Gastroesophageal sphincter (tissue), 3 donors: ENCODE measurements around the gene ILF3.

ENCODE experiments used
- EP300 ChIP-seq: sonication (generic); formaldehyde crosslinking; IDR thresholded peaks from one replicate; pipeline ENCODE4 v1.6.1; 2017; ENCODE audit warnings: antibody characterized with exemption, mild to moderate bottlenecking
- POLR2A ChIP-seq, 2 donors: fragments of 450-650 bp; IDR thresholded peaks; one replicate each; pipeline ENCODE4 v1.6.1; 2017; ENCODE audit warnings: antibody characterized with exemption in 2 of 2, mild to moderate bottlenecking in 2 of 2, moderate library complexity in 1 of 2
- POLR2AphosphoS5 ChIP-seq: sonication (generic); formaldehyde crosslinking; IDR thresholded peaks from one replicate; pipeline ENCODE4 v1.6.1; 2017; ENCODE audit warnings: antibody characterized with exemption
- TF ChIP-seq, protein P1 (sequence below), 4 experiments: fragments of 200-600 bp in 2 of 4; fragments of 450-650 bp in 2 of 4; sonication (generic) in 1 of 4; IDR thresholded peaks; one replicate each; pipeline ENCODE4 v1.5.1; 2017 to 2019; ENCODE audit warnings: antibody characterized with exemption in 4 of 4, mild to moderate bottlenecking in 2 of 4, moderate library complexity in 2 of 4

DNA sequence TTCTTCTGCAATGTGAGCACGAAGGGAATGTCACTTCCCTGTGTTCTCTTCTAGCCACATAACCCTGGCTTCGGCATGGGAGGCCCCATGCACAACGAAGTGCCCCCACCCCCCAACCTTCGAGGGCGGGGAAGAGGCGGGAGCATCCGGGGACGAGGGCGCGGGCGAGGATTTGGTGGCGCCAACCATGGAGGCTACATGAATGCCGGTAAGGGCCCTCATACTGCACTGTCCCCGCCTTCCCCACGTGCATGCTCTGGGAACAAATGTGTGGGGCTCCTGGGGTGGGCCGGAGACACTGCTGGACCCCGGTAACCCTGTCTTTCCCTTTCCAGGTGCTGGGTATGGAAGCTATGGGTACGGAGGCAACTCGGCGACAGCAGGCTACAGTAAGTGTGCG is 29.4 kb downstream of the ILF3 start:
- TF ChIP-seq EP300 (no peak), POLR2A (IDR thresholded peaks at IDR 0.05) (no peak), POLR2AphosphoS5 (no peak)
- TF ChIP-seq, protein P1, sequence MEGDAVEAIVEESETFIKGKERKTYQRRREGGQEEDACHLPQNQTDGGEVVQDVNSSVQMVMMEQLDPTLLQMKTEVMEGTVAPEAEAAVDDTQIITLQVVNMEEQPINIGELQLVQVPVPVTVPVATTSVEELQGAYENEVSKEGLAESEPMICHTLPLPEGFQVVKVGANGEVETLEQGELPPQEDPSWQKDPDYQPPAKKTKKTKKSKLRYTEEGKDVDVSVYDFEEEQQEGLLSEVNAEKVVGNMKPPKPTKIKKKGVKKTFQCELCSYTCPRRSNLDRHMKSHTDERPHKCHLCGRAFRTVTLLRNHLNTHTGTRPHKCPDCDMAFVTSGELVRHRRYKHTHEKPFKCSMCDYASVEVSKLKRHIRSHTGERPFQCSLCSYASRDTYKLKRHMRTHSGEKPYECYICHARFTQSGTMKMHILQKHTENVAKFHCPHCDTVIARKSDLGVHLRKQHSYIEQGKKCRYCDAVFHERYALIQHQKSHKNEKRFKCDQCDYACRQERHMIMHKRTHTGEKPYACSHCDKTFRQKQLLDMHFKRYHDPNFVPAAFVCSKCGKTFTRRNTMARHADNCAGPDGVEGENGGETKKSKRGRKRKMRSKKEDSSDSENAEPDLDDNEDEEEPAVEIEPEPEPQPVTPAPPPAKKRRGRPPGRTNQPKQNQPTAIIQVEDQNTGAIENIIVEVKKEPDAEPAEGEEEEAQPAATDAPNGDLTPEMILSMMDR (IDR thresholded peaks at IDR 0.05) = no peak
